ENCODE measurements around the gene AGFG2.

DNA sequence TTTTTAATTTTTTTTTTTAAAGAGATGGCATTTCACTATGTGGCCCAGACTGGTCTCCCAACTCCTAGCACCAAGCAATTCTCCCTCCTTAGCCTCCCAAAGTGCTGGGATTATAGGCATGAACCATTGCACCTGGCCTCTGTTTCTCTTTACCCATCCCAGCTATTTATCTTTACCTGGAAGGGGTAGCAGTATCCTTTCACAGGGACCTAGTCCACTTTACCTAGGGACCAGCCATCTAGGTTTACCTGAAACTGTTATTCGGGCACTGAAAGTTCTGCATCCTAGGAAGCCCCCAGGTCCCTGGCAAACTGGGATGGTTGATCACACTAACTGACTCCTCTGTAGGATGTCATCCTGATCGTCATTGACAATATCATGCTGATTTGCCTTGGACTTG is 21.7 kb upstream of the AGFG2 start:
- TF ChIP-seq, protein P1, sequence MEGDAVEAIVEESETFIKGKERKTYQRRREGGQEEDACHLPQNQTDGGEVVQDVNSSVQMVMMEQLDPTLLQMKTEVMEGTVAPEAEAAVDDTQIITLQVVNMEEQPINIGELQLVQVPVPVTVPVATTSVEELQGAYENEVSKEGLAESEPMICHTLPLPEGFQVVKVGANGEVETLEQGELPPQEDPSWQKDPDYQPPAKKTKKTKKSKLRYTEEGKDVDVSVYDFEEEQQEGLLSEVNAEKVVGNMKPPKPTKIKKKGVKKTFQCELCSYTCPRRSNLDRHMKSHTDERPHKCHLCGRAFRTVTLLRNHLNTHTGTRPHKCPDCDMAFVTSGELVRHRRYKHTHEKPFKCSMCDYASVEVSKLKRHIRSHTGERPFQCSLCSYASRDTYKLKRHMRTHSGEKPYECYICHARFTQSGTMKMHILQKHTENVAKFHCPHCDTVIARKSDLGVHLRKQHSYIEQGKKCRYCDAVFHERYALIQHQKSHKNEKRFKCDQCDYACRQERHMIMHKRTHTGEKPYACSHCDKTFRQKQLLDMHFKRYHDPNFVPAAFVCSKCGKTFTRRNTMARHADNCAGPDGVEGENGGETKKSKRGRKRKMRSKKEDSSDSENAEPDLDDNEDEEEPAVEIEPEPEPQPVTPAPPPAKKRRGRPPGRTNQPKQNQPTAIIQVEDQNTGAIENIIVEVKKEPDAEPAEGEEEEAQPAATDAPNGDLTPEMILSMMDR (IDR thresholded peaks at IDR 0.05), result no peak
- no peak for TF ChIP-seq POLR2A (IDR thresholded peaks at IDR 0.05)
